HCT116 (cell line): ENCODE measurements around the gene SFXN4. TPM values are rescaled to one million over a fixed set of nuclear protein-coding genes. Genes with fewer than 3 reads are reported as not detected.

Experiments
- ATAC-seq: fragments of 200-7000 bp; cut with Tn5 transposase; 2 replicates; pipeline ENCODE4 v1.9.1; 2020; ENCODE audit warnings: mild to moderate bottlenecking, moderate library complexity
- BruUV-seq: library from RNA; stranded (reverse); fragments of 400-500 nt; replicated peaks from 2 replicates; lab custom pipeline; 2021; lab: Mats Ljungman, UMichigan
- CTCF ChIA-PET: fragments of 300-600 bp; sonication (Branson Sonifier 250); formaldehyde crosslinking; loops from one replicate; lab custom pipeline; 2021; ENCODE audit warnings: antibody characterized with exemption; lab: Charles Lee
- POLR2A ChIA-PET: fragments of 300-600, 350-600 bp; sonication (Branson Sonifier 250); formaldehyde crosslinking; loops from one replicate; lab custom pipeline; 2021; ENCODE audit warnings: antibody characterized with exemption; lab: Charles Lee
- RAD21 ChIA-PET, 2 experiments: fragments of 300-600 bp; sonication (Branson Sonifier 250); formaldehyde crosslinking; loops; one replicate each; lab custom pipeline; 2023; ENCODE audit warnings: low total read pairs in 2 of 2; ENCODE audit not compliant: uncharacterized antibody in 2 of 2, unreplicated experiment in 2 of 2, low non-redundant PET in 1 of 2; lab: Charles Lee
- DNase-seq: peaks from one replicate; pipeline ENCODE4 v3.0.0-alpha.2; 2010; ENCODE audit warnings: low read depth, low spot score
- H2AFZ ChIP-seq: fragments of 200-600 bp; shearing (Covaris generic), sonication (generic); 2 replicates; pipeline ENCODE4 v1.6.1; 2017; ENCODE audit warnings: low read depth, mixed run types, mixed read lengths, antibody characterized with exemption, low read length; ENCODE audit not compliant: poor library complexity, severe bottlenecking
- H3K27ac ChIP-seq: 2 replicates; pipeline ENCODE4 v1.5.1; 2012; ENCODE audit warnings: low read depth, low read length
- H3K27me3 ChIP-seq: fragments of 200-600 bp; sonication (generic); 2 replicates; pipeline ENCODE4 v1.6.1; 2016; ENCODE audit warnings: mixed run types, low read length, mixed read lengths; ENCODE audit not compliant: insufficient read depth
- H3K36me3 ChIP-seq, 2 experiments: fragments of 200-500 bp in 1 of 2; fragments of 200-600 bp in 1 of 2; sonication (Bioruptor generic) in 1 of 2; sonication (generic) in 1 of 2; 2 replicates each; pipeline versions ENCODE4 v1.5.1 to v1.6.1; 2014 to 2016; ENCODE audit warnings: low read length in 2 of 2, inconsistent platforms in 1 of 2, mixed read lengths in 1 of 2, mixed run types in 1 of 2; ENCODE audit not compliant: insufficient read depth in 2 of 2, control insufficient read depth in 1 of 2
- H3K4me1 ChIP-seq, 2 experiments: fragments of 200-600 bp in 1 of 2; sonication (generic) in 1 of 2; 2 replicates each; pipeline versions ENCODE4 v1.5.1 to v1.6.1; 2012 to 2017; ENCODE audit warnings: low read length in 2 of 2, inconsistent platforms in 1 of 2, mild to moderate bottlenecking in 1 of 2, mixed read lengths in 1 of 2, mixed run types in 1 of 2, moderate library complexity in 1 of 2; ENCODE audit not compliant: insufficient read depth in 2 of 2, control insufficient read depth in 1 of 2
- H3K4me2 ChIP-seq: fragments of 200-600 bp; sonication (generic); 2 replicates; pipeline ENCODE4 v1.6.1; 2017; ENCODE audit warnings: mixed run types, low read length, mixed read lengths
- H3K4me3 ChIP-seq, 2 experiments: fragments of 200-600 bp in 1 of 2; sonication (generic) in 1 of 2; replicated peaks in 1 of 2; 2 replicates each; pipeline ENCODE4 v1.5.1; 2011 to 2016; ENCODE audit warnings: low read length in 2 of 2, control low read depth in 1 of 2, low read depth in 1 of 2, mild to moderate bottlenecking in 1 of 2, mixed read lengths in 1 of 2, mixed run types in 1 of 2
- H3K79me2 ChIP-seq: fragments of 200-600 bp; sonication (generic); 2 replicates; pipeline ENCODE4 v1.6.1; 2017; ENCODE audit warnings: mild to moderate bottlenecking, mixed run types, low read length, moderate library complexity, mixed read lengths; ENCODE audit not compliant: insufficient read depth
- H3K9ac ChIP-seq: fragments of 200-600 bp; sonication (generic); 2 replicates; pipeline ENCODE4 v1.6.1; 2016; ENCODE audit warnings: low read length, mixed read lengths
- H3K9me2 ChIP-seq: fragments of 200-600 bp; sonication (generic), shearing (Covaris generic); 2 replicates; pipeline ENCODE4 v1.6.1; 2017; ENCODE audit warnings: mixed run types, mild to moderate bottlenecking, moderate library complexity; ENCODE audit not compliant: insufficient read depth
- H3K9me3 ChIP-seq, 2 experiments: fragments of 200-500 bp in 1 of 2; fragments of 200-600 bp in 1 of 2; sonication (Bioruptor generic) in 1 of 2; sonication (generic) in 1 of 2; 2 replicates each; pipeline ENCODE4 v1.6.1; 2014 to 2017; ENCODE audit warnings: low read length in 2 of 2, mixed read lengths in 2 of 2, inconsistent platforms in 1 of 2, low read depth in 1 of 2, mild to moderate bottlenecking in 1 of 2, mixed run types in 1 of 2, moderate library complexity in 1 of 2; ENCODE audit not compliant: control insufficient read depth in 1 of 2, insufficient read depth in 1 of 2
- H4K20me1 ChIP-seq: fragments of 200-600 bp; sonication (generic), shearing (Covaris generic); 2 replicates; pipeline ENCODE4 v1.6.1; 2017; ENCODE audit warnings: mixed run types, mild to moderate bottlenecking, moderate library complexity; ENCODE audit not compliant: insufficient read depth
- CBX3 ChIP-seq: IDR thresholded peaks from 2 replicates; pipeline ENCODE4 v1.6.1; 2012; ENCODE audit warnings: low read depth
- CTCF ChIP-seq, 3 experiments: fragments of 200-600 bp in 1 of 3; sonication (generic) in 1 of 3; IDR thresholded peaks in 2 of 3; conservative IDR thresholded peaks in 1 of 3; 2 replicates each; pipeline ENCODE4 v1.5.1; 2012 to 2017; ENCODE audit warnings: low read depth in 2 of 3, low read length in 2 of 3, antibody characterized with exemption in 1 of 3, borderline replicate concordance in 1 of 3, control low read depth in 1 of 3, mild to moderate bottlenecking in 1 of 3, mixed read lengths in 1 of 3, mixed run types in 1 of 3, moderate library complexity in 1 of 3; ENCODE audit not compliant: insufficient read depth in 1 of 3
- EGR1 ChIP-seq: IDR thresholded peaks from 2 replicates; pipeline ENCODE4 v1.6.1; 2012; ENCODE audit warnings: low read depth
- POLR2A ChIP-seq: IDR thresholded peaks from 2 replicates; pipeline ENCODE4 v1.7.0; 2011; ENCODE audit warnings: borderline replicate concordance; ENCODE audit not compliant: insufficient read depth, insufficient read length; ENCODE audit errors: extremely low read depth
- RAD21 ChIP-seq: IDR thresholded peaks from 2 replicates; pipeline ENCODE4 v1.6.1; 2012; ENCODE audit warnings: low read depth, mild to moderate bottlenecking
- SP1 ChIP-seq: IDR thresholded peaks from 2 replicates; pipeline ENCODE4 v1.6.1; 2012; ENCODE audit warnings: low read depth
- YY1 ChIP-seq: IDR thresholded peaks from 2 replicates; pipeline ENCODE4 v1.6.1; 2011; ENCODE audit warnings: low read length, low read depth, moderate library complexity, mild to moderate bottlenecking; ENCODE audit not compliant: insufficient replicate concordance; ENCODE audit errors: extremely low read depth
- ZBTB33 ChIP-seq: IDR thresholded peaks from 2 replicates; pipeline ENCODE4 v1.6.1; 2011; ENCODE audit warnings: mild to moderate bottlenecking, low read length, moderate library complexity; ENCODE audit not compliant: insufficient replicate concordance; ENCODE audit errors: extremely low read depth
- intact Hi-C: fragments of 100-400 bp; cut with micrococcal nuclease; formaldehyde crosslinking; loops from 2 replicates; pipeline ENCODE4 v1.10.0; 2022
- total RNA-seq: library from RNA; stranded (reverse); gene quantifications from one replicate; pipeline ENCODE4 v1.2.1, GENCODE V29; 2021; ENCODE audit not compliant: unreplicated experiment

SFXN4 gene
- total RNA-seq, 1 experiment from 2014 or later = 58.2 TPM

DNA sequence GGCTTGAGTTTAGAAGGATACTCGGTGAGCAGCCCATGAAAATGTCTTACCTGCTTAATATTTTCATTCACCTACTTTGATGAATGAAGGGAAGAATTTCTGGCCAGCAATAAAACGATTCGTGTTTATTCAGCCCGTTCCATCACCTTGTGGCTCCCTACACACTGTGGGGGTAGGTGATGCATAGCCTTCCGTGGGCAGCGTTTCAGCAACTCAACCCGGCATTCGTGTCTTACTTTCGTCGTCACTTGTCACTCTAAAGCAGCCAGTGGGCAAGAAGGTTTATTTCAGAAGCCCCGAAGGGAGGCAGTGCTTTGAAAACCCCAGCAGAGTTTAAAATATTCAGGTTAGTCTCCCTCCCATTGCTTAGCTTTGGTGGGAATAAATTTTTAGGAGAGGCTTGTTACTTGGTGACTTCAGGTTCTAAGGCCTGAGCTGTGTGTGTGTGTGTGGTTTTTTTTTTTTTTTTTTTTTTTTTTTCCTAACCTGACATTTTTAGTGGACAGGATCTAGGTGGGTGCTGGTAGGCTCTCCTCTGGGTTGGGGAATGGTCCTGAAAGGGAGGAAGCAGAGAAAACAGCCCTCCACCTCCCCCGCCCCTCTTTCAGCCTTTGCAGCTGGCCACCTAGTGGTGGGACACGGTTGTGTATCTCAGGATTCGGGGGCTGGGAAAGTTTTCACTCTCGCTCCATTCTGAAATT, 43.7 kb upstream of the SFXN4 start:
- Histone ChIP-seq H2AFZ (peak overlapping the region; percentile 5), H3K4me2 (peak overlapping the region; percentile 92), H3K36me3 (no peaks in the 10 kb centered on the region), H3K79me2 (no peaks in the 10 kb centered on the region), H3K4me3 (peak overlapping the region in 1 of 2 experiments; percentile 25; a peak in 3 of 4 replicates), H3K4me1 (peaks cover 20 to 31% of the 10 kb centered on the region in 2 experiments; a peak in 3 of 4 replicates), H4K20me1 (no peaks in the 10 kb centered on the region), H3K9me3 (no peaks in the 10 kb centered on the region), H3K27ac (no peak overlapping the region), H3K9ac (peak overlapping the region; percentile 7; the same call in 1 of the 2 replicates), H3K9me2 (no peaks in the 10 kb centered on the region), H3K27me3 (no peaks in the 10 kb centered on the region)
- DNase-seq (no peak), ATAC-seq (no peak)
- intact Hi-C loops = loop anchor here (2.0 to 5.0 kb wide), 4 partner anchors 46 to 388 kb away; partner anchors contain the start of gene TIAL1
- BruUV-seq = TSS peak; percentile 33
- TF ChIP-seq ZBTB33 (no peak), CTCF (IDR thresholded peaks at IDR 0.05 in 2 of 3, conservative IDR thresholded peaks at IDR 0.05 in 1 of 3; ENCODE audit: borderline replicate concordance in 1 of 3, insufficient read depth in 1 of 3, low read depth in 2 of 3, low read length in 2 of 3) (peak; percentile 79 to 98 (median 97); a peak in 5 of 6 replicates), EGR1 (peak; percentile 54), POLR2A (no peak), SP1 (no peak), YY1 (peak; percentile 55), RAD21 (peak; percentile 70), CBX3 (peak; percentile 71; the same call in 1 of the 2 replicates)
- ChIA-PET CTCF (interaction anchor here (0.6 to 4.3 kb wide), 23 partner anchors 9 to 1993 kb away, joined by 3 to 37 read pairs (median 4); no protein-coding TSS in a partner anchor), POLR2A (interaction anchor here (0.6 kb wide), 1 partner anchor 229 kb away, joined by 4 read pairs; no protein-coding TSS in a partner anchor), RAD21 (interaction anchor here (0.7 to 1.4 kb wide), 5 partner anchors 10 to 230 kb away, joined by 3 to 7 read pairs (median 3); no protein-coding TSS in a partner anchor)
